Calu3 (cell line): ENCODE results near the gene NMT1. TPM values are rescaled to one million over a fixed set of nuclear protein-coding genes. Genes with fewer than 3 reads are reported as not detected.

Source experiments
- BruUV-seq: library from RNA; stranded (reverse); fragments of 400-500 nt; replicated peaks from 2 replicates; lab custom pipeline; 2021; lab: Mats Ljungman, UMichigan
- CTCF ChIA-PET: fragments of 300-600 bp; sonication (Branson Sonifier 250); formaldehyde crosslinking; loops from one replicate; lab custom pipeline; 2022; ENCODE audit warnings: antibody characterized with exemption; lab: Charles Lee
- DNase-seq: peaks from one replicate; pipeline ENCODE4 v3.0.0; 2022
- H3K27ac Mint-ChIP-seq: one replicate; pipeline ENCODE4 v1.8.0; 2022; ENCODE audit warnings: mixed read lengths; ENCODE audit not compliant: unreplicated experiment
- H3K27me3 Mint-ChIP-seq: one replicate; pipeline ENCODE4 v1.8.0; 2022; ENCODE audit warnings: mixed read lengths; ENCODE audit not compliant: unreplicated experiment
- H3K36me3 Mint-ChIP-seq: one replicate; pipeline ENCODE4 v1.8.0; 2022; ENCODE audit warnings: mild to moderate bottlenecking, moderate library complexity, mixed read lengths; ENCODE audit not compliant: insufficient read depth, unreplicated experiment
- H3K4me1 Mint-ChIP-seq: one replicate; pipeline ENCODE4 v1.8.0; 2022; ENCODE audit warnings: mild to moderate bottlenecking, low read depth, mixed read lengths; ENCODE audit not compliant: unreplicated experiment
- H3K4me3 Mint-ChIP-seq: one replicate; pipeline ENCODE4 v1.8.0; 2022; ENCODE audit warnings: mild to moderate bottlenecking, low read depth, moderate library complexity, mixed read lengths; ENCODE audit not compliant: unreplicated experiment
- H3K9me3 Mint-ChIP-seq: one replicate; pipeline ENCODE4 v1.8.0; 2022; ENCODE audit warnings: low read depth, mixed read lengths; ENCODE audit not compliant: unreplicated experiment
- intact Hi-C: fragments of 100-400 bp; cut with micrococcal nuclease; formaldehyde crosslinking; loops from one replicate; pipeline ENCODE4 v1.10.0; 2022; ENCODE audit not compliant: unreplicated experiment
- total RNA-seq: library from RNA; stranded (reverse); gene quantifications from 2 replicates; pipeline ENCODE4 v1.2.3, GENCODE V29; 2022
- TF ChIP-seq, protein P1 (sequence below): fragments of 200-600 bp; IDR thresholded peaks from one replicate; pipeline ENCODE4 v1.8.0; 2022; ENCODE audit warnings: antibody characterized with exemption; ENCODE audit not compliant: unreplicated experiment

Gene NMT1
- total RNA-seq, 1 experiment from 2014 or later, result 185 TPM

DNA sequence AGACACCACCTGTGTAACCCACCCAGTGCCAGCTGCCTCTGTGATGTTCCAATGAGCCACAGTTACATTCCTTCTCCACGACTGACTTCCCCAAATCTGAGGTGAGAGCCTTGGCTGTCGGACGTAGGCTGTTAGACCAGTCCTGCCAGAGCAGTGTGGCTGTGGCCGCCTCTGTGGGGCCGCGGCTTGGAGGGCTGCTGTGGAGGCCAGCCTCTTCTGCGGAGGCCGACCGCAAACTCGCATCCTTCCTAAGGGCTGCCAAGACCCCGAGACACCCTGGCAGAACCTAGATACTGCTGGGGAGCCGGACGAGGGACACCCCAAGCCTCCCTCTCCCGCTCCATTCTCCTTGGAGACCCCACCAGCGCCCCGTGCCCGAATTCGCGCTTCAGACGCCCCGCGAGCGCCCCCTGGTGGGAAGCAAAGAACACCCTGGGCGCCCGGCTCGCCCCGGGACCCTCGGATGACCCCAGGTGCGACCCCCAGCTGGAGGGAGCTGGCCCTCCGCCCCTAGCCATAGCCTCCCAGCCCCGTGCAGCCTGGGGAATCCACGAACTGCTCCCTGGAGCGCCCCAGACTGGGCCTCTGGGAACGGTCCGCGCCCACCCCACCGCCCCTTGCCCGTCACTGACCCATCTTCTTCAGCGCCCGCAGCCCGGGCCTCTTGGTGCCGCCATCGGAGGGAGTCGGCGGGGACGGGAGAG lies 70.7 kb downstream of the NMT1 start:
- H3K4me3 Mint-ChIP-seq, result peak overlapping the region; percentile 88
- DNase-seq, result peak; percentile 78
- H3K27ac Mint-ChIP-seq, result peak overlapping the region; percentile 8
- CTCF ChIA-PET, result no interaction called here
- H3K27me3 Mint-ChIP-seq, result no peaks in the 10 kb centered on the region
- TF ChIP-seq, protein P1, sequence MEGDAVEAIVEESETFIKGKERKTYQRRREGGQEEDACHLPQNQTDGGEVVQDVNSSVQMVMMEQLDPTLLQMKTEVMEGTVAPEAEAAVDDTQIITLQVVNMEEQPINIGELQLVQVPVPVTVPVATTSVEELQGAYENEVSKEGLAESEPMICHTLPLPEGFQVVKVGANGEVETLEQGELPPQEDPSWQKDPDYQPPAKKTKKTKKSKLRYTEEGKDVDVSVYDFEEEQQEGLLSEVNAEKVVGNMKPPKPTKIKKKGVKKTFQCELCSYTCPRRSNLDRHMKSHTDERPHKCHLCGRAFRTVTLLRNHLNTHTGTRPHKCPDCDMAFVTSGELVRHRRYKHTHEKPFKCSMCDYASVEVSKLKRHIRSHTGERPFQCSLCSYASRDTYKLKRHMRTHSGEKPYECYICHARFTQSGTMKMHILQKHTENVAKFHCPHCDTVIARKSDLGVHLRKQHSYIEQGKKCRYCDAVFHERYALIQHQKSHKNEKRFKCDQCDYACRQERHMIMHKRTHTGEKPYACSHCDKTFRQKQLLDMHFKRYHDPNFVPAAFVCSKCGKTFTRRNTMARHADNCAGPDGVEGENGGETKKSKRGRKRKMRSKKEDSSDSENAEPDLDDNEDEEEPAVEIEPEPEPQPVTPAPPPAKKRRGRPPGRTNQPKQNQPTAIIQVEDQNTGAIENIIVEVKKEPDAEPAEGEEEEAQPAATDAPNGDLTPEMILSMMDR, result peak; percentile 100
- no TSS peak for BruUV-seq
- no peaks in the 10 kb centered on the region for H3K9me3 Mint-ChIP-seq
- intact Hi-C loops, result loop anchor here (2.0 to 10.0 kb wide), 5 partner anchors 23 to 357 kb away; partner anchors contain the start of genes DCAKD and GFAP
- peaks cover 58% of the 10 kb centered on the region for H3K36me3 Mint-ChIP-seq
- H3K4me1 Mint-ChIP-seq, result peaks cover 55% of the 10 kb centered on the region

DNA sequence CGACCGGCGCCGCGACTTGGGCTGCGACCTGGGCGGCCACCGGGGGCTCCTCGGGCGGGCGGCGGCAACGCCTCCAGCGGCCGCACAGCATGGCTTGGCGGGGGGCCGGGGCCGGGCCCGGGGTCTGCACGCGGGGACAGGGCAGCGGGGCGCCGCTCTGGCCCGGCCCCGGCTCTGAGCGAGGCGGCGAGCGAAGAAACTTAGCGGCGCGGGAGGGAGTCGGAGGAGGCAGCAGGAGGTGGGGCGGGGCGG lies 71.1 kb downstream of the NMT1 start, which contains the start of gene PLCD3:
TSS of gene PLCD3 (minus strand) at position 196 of the 252 bp plus-strand sequence. CDS start at position 91, 105 bp downstream.
- BruUV-seq, result no TSS peak
- peak within 1 kb of the TSS; percentile 31 for H3K27ac Mint-ChIP-seq
- no peak for DNase-seq

DNA sequence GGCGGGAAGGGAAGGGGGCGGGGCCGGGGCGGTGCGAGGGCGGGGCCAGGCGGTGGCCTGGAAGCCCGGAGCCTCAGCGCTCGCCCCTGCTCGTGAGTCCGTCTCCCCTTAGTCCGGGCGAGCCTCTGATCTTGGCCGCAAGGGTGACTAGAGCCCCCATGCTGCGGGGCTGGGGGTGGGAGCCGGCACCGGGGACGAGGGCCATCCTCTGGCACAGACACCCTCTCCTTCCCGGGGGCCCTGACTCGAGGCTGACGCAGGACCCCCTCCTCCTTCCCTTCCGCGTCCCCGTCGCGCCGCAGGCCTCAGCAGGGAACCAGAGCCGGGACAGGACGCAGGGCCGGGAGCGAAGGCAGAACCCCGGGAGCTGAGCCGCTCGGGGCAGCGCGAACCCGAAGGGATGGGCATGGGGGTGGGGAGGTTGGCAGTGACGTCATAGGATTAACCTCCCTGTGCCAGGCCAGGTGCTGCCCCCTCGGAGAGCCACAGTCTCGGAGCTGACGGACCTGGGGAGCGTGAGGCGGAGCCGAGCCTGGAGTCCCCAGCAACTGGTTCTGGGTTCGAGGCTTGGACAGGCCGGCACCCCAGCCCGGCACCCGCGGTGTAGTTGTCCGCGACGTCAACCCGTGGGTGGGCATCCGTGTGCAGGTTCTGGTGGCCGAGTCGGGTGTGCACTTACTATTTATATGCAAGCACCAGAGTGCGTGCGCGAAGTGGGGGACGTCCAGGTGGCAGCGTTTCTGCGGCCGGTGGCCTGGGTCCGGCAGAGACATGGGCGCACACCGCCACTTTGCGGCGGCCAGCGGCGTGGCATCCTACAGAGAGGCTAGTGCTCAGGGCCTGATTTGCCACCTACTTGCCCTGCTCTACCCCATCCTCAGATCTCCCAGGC lies 71.7 kb downstream of the NMT1 start:
- Mint-ChIP-seq H3K9me3 (no peaks in the 10 kb centered on the region), H3K4me3 (peak overlapping the region; percentile 88), H3K27me3 (no peaks in the 10 kb centered on the region), H3K27ac (peak overlapping the region; percentile 31), H3K4me1 (peaks cover 51% of the 10 kb centered on the region), H3K36me3 (peaks cover 62% of the 10 kb centered on the region)
- DNase-seq, result peak; percentile 94
- intact Hi-C loops, result loop anchor here (5.0 to 10.0 kb wide), 4 partner anchors 36 to 358 kb away; partner anchors contain the start of genes DCAKD and GFAP
- TF ChIP-seq, protein P1, result peak; percentile 93
- CTCF ChIA-PET, result interaction anchor here (0.6 to 1.2 kb wide), 15 partner anchors 24 to 719 kb away, joined by 3 to 9 read pairs (median 5); no protein-coding TSS in a partner anchor
- BruUV-seq, result no TSS peak

More for the DNA sequence above, 71.1 kb downstream of the NMT1 start, which contains the start of gene PLCD3:
- H3K4me1 Mint-ChIP-seq, result peaks cover 55% of the 10 kb centered on the region
- intact Hi-C loops, result loop anchor here (5.0 to 10.0 kb wide), 4 partner anchors 35 to 357 kb away; partner anchors contain the start of genes DCAKD and GFAP
- H3K9me3 Mint-ChIP-seq, result no peaks in the 10 kb centered on the region
- no peaks in the 10 kb centered on the region for H3K27me3 Mint-ChIP-seq
- TF ChIP-seq, protein P1, result no peak
- peak within 1 kb of the TSS; percentile 88 for H3K4me3 Mint-ChIP-seq
- CTCF ChIA-PET, result no interaction called here
- peaks cover 62% of the 10 kb centered on the region for H3K36me3 Mint-ChIP-seq

DNA sequence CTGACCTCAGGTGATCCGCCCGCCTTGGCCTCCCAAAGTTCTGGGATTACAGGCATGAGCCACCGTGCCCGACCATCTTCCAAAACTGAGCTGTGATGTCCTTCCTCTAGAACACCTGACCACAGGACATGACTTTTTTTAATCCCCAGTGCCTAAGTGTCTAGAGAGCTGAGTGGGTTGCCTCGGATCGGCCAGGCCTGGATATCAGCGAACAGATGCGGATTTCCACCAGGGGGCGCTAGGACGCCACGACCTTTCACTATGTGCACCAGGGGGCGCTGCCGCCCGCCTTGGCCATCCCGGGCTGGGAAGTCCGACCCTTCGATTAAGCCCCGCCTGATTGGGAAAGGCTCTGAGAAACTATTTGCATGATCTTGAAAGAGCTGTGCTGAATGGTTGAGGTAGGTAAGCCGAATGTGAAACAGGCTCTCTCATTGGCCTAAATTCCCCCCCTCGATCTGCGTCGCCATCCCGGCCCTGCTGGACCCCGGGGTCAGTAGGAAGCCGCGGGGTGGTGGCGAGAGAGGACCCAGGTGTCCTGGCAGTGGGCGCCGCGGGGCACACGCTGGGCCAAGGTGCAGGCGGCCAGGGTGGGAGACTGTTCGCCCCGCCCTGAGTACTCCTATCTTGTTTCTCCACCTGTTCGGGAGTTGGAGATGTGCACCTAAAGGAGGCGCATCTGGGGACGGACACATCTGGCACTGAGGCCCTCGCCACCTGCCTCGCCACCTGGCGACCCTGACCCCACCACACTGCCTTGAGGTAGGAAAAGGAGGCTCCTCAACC lies 74.3 kb downstream of the NMT1 start, which contains the start of gene ACBD4:
TSS of gene ACBD4 (plus strand) at position 496 of the 786 bp plus-strand sequence. CDS start 458 bp downstream, outside the sequence.
- peak within 1 kb of the TSS; percentile 90 for H3K4me3 Mint-ChIP-seq
- H3K36me3 Mint-ChIP-seq, result peaks cover 60% of the 10 kb centered on the region
- peak; percentile 99 for DNase-seq
- H3K4me1 Mint-ChIP-seq, result peaks cover 29% of the 10 kb centered on the region
- intact Hi-C loops, result loop anchor here (1.0 to 10.0 kb wide), 5 partner anchors 37 to 361 kb away; partner anchors contain the start of gene GFAP
- TF ChIP-seq, protein P1, result peak; percentile 100
- peak within 1 kb of the TSS; percentile 81 for H3K27ac Mint-ChIP-seq
- CTCF ChIA-PET, result interaction anchor here (0.5 to 3.6 kb wide), 51 partner anchors 8 to 805 kb away, joined by 3 to 197 read pairs (median 7); partner anchors contain the start of genes EFTUD2, GFAP, HEXIM1 and HEXIM2
- H3K9me3 Mint-ChIP-seq, result no peaks in the 10 kb centered on the region
- no peaks in the 10 kb centered on the region for H3K27me3 Mint-ChIP-seq
- no TSS peak for BruUV-seq
